NT2/D1 (cell line): ENCODE measurements around the gene CSF3R.

ENCODE experiments used
- YY1 ChIP-seq: IDR thresholded peaks from 2 replicates; pipeline ENCODE4 v1.6.1; 2011; ENCODE audit not compliant: insufficient read length, insufficient read depth
- ZNF274 ChIP-seq: IDR thresholded peaks from 2 replicates; pipeline ENCODE4 v1.6.1; 2011; ENCODE audit warnings: mild to moderate bottlenecking, low read depth, low read length

DNA sequence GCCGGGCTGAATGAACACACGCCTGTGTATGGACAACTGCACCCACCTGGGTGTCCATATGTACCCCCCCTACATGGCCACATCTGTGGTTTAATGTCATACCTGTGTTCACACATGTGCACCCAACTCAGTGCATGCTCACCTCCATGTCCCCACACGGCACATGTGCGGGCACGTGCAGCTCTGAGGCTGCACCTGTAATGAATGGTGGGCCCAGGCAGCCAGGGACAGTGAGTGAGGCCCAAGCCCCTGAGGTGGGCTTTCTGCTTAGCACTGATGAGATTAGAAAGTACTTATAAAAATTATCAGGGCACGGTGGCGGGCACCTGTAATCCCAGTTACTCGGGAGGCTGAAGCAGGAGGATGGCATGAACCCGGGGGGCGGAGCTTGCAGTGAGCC lies 42.5 kb upstream of the CSF3R start:
- TF ChIP-seq ZNF274 (no peak), YY1 (no peak)
